Prostate gland (tissue), 2 donors: ENCODE data around the gene FGF12. TPM values are rescaled to one million over a fixed set of nuclear protein-coding genes. Genes with fewer than 3 reads are reported as not detected.

Source experiments
- DNase-seq: peaks from one replicate; pipeline ENCODE4 v3.0.0-alpha.2; 2019; ENCODE audit warnings: low spot score
- H3K27ac ChIP-seq, 2 donors: fragments of 200-600 bp; sonication (generic); 2 replicates each; pipeline ENCODE4 v1.5.1; 2017 to 2019
- H3K27me3 ChIP-seq: fragments of 200-600 bp; sonication (generic); replicated peaks from 2 replicates; pipeline ENCODE4 v1.5.1; 2019; ENCODE audit not compliant: insufficient read depth
- H3K36me3 ChIP-seq, 2 donors: fragments of 200-600 bp; sonication (generic); 1 replicate in 1 of 2; 2 replicates in 1 of 2; pipeline versions ENCODE4 v1.5.1 to v1.8.1; 2017 to 2019
- H3K4me1 ChIP-seq: fragments of 200-600 bp; sonication (generic); replicated peaks from 2 replicates; pipeline ENCODE4 v1.5.1; 2019
- H3K4me3 ChIP-seq, 2 donors: fragments of 200-600 bp; sonication (generic); 2 replicates each; pipeline ENCODE4 v1.5.1; 2017 to 2019
- H3K9me3 ChIP-seq: fragments of 200-600 bp; sonication (generic); 2 replicates; pipeline ENCODE4 v1.5.1; 2017
- CTCF ChIP-seq, 4 experiments: fragments of 200-600 bp in 2 of 4; fragments of 450-650 bp in 2 of 4; sonication (generic) in 2 of 4; IDR thresholded peaks; 1 replicate in 3 of 4; 2 replicates in 1 of 4; pipeline ENCODE4 v1.5.1; 2016 to 2019; ENCODE audit warnings: antibody characterized with exemption in 4 of 4, mild to moderate bottlenecking in 2 of 4, moderate library complexity in 2 of 4
- POLR2A ChIP-seq: fragments of 450-650 bp; IDR thresholded peaks from one replicate; pipeline ENCODE4 v1.6.1; 2016; ENCODE audit warnings: antibody characterized with exemption, mild to moderate bottlenecking
- POLR2AphosphoS5 ChIP-seq: sonication (generic); formaldehyde crosslinking; IDR thresholded peaks from one replicate; pipeline ENCODE4 v1.6.1; 2017; ENCODE audit warnings: antibody characterized with exemption
- WGBS: methylation state at CpG from one replicate; pipeline ENCODE4 v1.1.5; 2018; 5-methylcytosine and 5-hydroxymethylcytosine counted together
- intact Hi-C: fragments of 100-400 bp; cut with DNase I; formaldehyde crosslinking; loops from one replicate; pipeline ENCODE4 v1.14.2; 2022
- total RNA-seq, 2 donors: library from RNA; depleted of rRNA; stranded (reverse); fragments of >200 nt; gene quantifications; one replicate each; pipeline ENCODE4 v1.1.0, GENCODE V29; 2016

Gene FGF12
- total RNA-seq, 2 donors from 2014 or later = 2.4 to 5.7 TPM

GRCh38 chr3:192253138-192253887 is 474.0 kb downstream of the FGF12 start:
- no peaks in the 10 kb centered on the region for H3K27me3 ChIP-seq
- intact Hi-C loops = no loop called here
- H3K4me1 ChIP-seq = no peaks in the 10 kb centered on the region
- no peaks in the 10 kb centered on the region for H3K36me3 ChIP-seq
- H3K27ac ChIP-seq = no peak overlapping the region
- no peak for TF ChIP-seq CTCF (IDR thresholded peaks at IDR 0.05)
- TF ChIP-seq POLR2AphosphoS5 = no peak
- no peak for TF ChIP-seq POLR2A
- H3K9me3 ChIP-seq = no peaks in the 10 kb centered on the region
- 70% methylated on average over 3 of the region's 3 CpGs for WGBS
- H3K4me3 ChIP-seq = no peak overlapping the region
- DNase-seq = no peak

GRCh38 chr3:192249516-192249915 is 477.8 kb downstream of the FGF12 start:
- Histone ChIP-seq H3K9me3 (no peaks in the 10 kb centered on the region), H3K4me1 (no peaks in the 10 kb centered on the region), H3K27ac (no peak overlapping the region), H3K36me3 (no peaks in the 10 kb centered on the region), H3K4me3 (no peak overlapping the region), H3K27me3 (no peaks in the 10 kb centered on the region)
- no peak for DNase-seq
- WGBS = 55% methylated on average over 3 of the region's 3 CpGs
- intact Hi-C loops = no loop called here
- TF ChIP-seq POLR2A (no peak), CTCF (IDR thresholded peaks at IDR 0.05) (no peak), POLR2AphosphoS5 (no peak)

- no peaks in the 10 kb centered on the region for H3K9me3 ChIP-seq
- no peaks in the 10 kb centered on the region for H3K27me3 ChIP-seq
- no peak overlapping the region for H3K4me3 ChIP-seq
- 94% methylated on average over 1 of the region's 1 CpG for WGBS
- no peaks in the 10 kb centered on the region for H3K36me3 ChIP-seq
- no peaks in the 10 kb centered on the region for H3K4me1 ChIP-seq
- TF ChIP-seq CTCF (IDR thresholded peaks at IDR 0.05) = no peak
- no peak for TF ChIP-seq POLR2A
- TF ChIP-seq POLR2AphosphoS5 = no peak
- intact Hi-C loops = no loop called here
- no peak overlapping the region for H3K27ac ChIP-seq
- no peak for DNase-seq
Measured at GRCh38 chr3:192246847-192247559, 480.3 kb downstream of the FGF12 start.

GRCh38 chr3:192244591-192244990 is 482.8 kb downstream of the FGF12 start:
- 91% methylated on average over 1 of the region's 1 CpG for WGBS
- TF ChIP-seq CTCF (IDR thresholded peaks at IDR 0.05) (no peak), POLR2AphosphoS5 (no peak)
- Histone ChIP-seq H3K27me3 (no peaks in the 10 kb centered on the region), H3K9me3 (no peaks in the 10 kb centered on the region), H3K4me1 (no peaks in the 10 kb centered on the region), H3K36me3 (no peaks in the 10 kb centered on the region), H3K27ac (no peak overlapping the region), H3K4me3 (no peak overlapping the region)
- DNase-seq = no peak
- intact Hi-C loops = no loop called here

- WGBS = 90% methylated on average over 1 of the region's 1 CpG
- Histone ChIP-seq H3K27me3 (no peaks in the 10 kb centered on the region), H3K36me3 (no peaks in the 10 kb centered on the region), H3K9me3 (no peaks in the 10 kb centered on the region), H3K4me3 (no peak overlapping the region), H3K27ac (no peak overlapping the region), H3K4me1 (no peaks in the 10 kb centered on the region)
- DNase-seq = no peak
- TF ChIP-seq POLR2AphosphoS5 (no peak), CTCF (IDR thresholded peaks at IDR 0.05) (no peak), POLR2A (no peak)
- intact Hi-C loops = no loop called here
Measured at GRCh38 chr3:192239956-192240355, 487.4 kb downstream of the FGF12 start.
